COR-L47 (cell line): ENCODE data around the gene SLC8A1.
A peak's percentile ranks its signal among the peaks of the same experiment; 100 is the strongest.

ENCODE experiments used
- DNase-seq: peaks from one replicate; lab custom pipeline; 2025; lab: John Stamatoyannopoulos, UW

Gene SLC8A1

GRCh38 chr2:40310303-40310702, 141.6 kb downstream of the SLC8A1 start:
- no peak for DNase-seq

GRCh38 chr2:40304340-40304739, 147.6 kb downstream of the SLC8A1 start:
- DNase-seq, result no peak

GRCh38 chr2:40303746-40304145, 148.1 kb downstream of the SLC8A1 start:
- no peak for DNase-seq

GRCh38 chr2:40302751-40303325, 149.1 kb downstream of the SLC8A1 start:
- DNase-seq, result no peak

- no peak for DNase-seq
Measured at GRCh38 chr2:40300391-40300790, 151.5 kb downstream of the SLC8A1 start.

GRCh38 chr2:40299781-40300180, 152.1 kb downstream of the SLC8A1 start:
- no peak for DNase-seq

GRCh38 chr2:40299173-40299572, 152.7 kb downstream of the SLC8A1 start:
- DNase-seq, result no peak

GRCh38 chr2:40298026-40298425, 153.9 kb downstream of the SLC8A1 start:
- DNase-seq, result no peak

GRCh38 chr2:40292291-40292690, 159.6 kb downstream of the SLC8A1 start:
- no peak for DNase-seq

GRCh38 chr2:40289771-40290404, 162.0 kb downstream of the SLC8A1 start:
- no peak for DNase-seq

GRCh38 chr2:40287773-40288172, 164.1 kb downstream of the SLC8A1 start:
- DNase-seq, result no peak

- peak; percentile 71 for DNase-seq
Measured at GRCh38 chr2:40287195-40287594, 164.7 kb downstream of the SLC8A1 start.

- no peak for DNase-seq
Measured at GRCh38 chr2:40286721-40287120, 165.2 kb downstream of the SLC8A1 start.

- no peak for DNase-seq
Measured at GRCh38 chr2:40285391-40285790, 166.5 kb downstream of the SLC8A1 start.

- DNase-seq, result no peak
Measured at GRCh38 chr2:40284797-40285196, 167.1 kb downstream of the SLC8A1 start.

- no peak for DNase-seq
Measured at GRCh38 chr2:40283111-40283909, 168.6 kb downstream of the SLC8A1 start.

GRCh38 chr2:40282428-40282827, 169.5 kb downstream of the SLC8A1 start:
- DNase-seq, result no peak

- no peak for DNase-seq
Measured at GRCh38 chr2:40281021-40281940, 170.6 kb downstream of the SLC8A1 start.

GRCh38 chr2:40279482-40279881, 172.4 kb downstream of the SLC8A1 start:
- DNase-seq, result no peak

- DNase-seq, result no peak
Measured at GRCh38 chr2:40279001-40279400, 172.9 kb downstream of the SLC8A1 start.

- no peak for DNase-seq
Measured at GRCh38 chr2:40276076-40276475, 175.8 kb downstream of the SLC8A1 start.

- no peak for DNase-seq
Measured at GRCh38 chr2:40274270-40274669, 177.6 kb downstream of the SLC8A1 start.
